ENCODE measurements around the gene ZNF593. TPM values are rescaled to one million over a fixed set of nuclear protein-coding genes. Genes with fewer than 3 reads are reported as not detected.
A peak's percentile ranks its signal among the peaks of the same experiment; 100 is the strongest.

The ZNF593 gene
- polyA plus RNA-seq, 4 donors: 27.7 to 152 (median 94.7) TPM

DNA sequence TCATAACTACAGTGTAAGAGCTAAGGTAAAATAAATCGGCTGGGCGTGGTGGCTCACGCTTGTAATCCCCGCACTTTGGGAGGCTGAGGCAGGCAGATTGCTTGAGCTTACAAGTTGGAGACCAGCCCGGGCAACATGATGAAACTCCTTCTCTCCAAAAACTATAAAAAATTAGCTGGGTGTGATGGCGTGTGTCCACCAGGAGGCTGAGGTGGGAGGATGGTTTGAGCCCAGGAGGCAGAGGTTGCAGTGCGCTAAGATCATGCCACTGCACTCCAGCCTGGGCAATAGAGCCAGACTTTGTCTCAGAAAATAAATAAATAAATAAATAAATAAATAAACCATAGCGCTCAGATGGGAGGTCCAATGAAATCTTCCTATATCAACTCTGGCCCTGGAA lies 27.5 kb upstream of the ZNF593 start:
- DNase-seq (no peak), FAIRE-seq (no peak)
- Histone ChIP-seq H3K4me1 (ENCODE audit: control insufficient read depth in 3 of 3, insufficient read depth in 2 of 3, low read depth in 1 of 3, low read length in 2 of 3) (no peaks in the 10 kb centered on the region), H3K9me3 (ENCODE audit: control insufficient read depth in 2 of 2, insufficient read depth in 1 of 2, low read depth in 1 of 2, low read length in 1 of 2) (no peaks in the 10 kb centered on the region), H3K4me3 (ENCODE audit: low read depth in 1 of 3, low read length in 3 of 3) (no peak overlapping the region), H3K27ac (ENCODE audit: low read depth in 1 of 3, low read length in 2 of 3) (no peak overlapping the region), H3K36me3 (ENCODE audit: control insufficient read depth in 3 of 3, insufficient read depth in 2 of 3, low read depth in 1 of 3, low read length in 3 of 3) (no peaks in the 10 kb centered on the region), H3K27me3 (ENCODE audit: control insufficient read depth in 3 of 3, insufficient read depth in 3 of 3, low read length in 3 of 3) (no peaks in the 10 kb centered on the region)
- WGBS, 3 donors: 89 to 92% (median 90%) methylated on average over 8 of the region's 8 CpGs

DNA sequence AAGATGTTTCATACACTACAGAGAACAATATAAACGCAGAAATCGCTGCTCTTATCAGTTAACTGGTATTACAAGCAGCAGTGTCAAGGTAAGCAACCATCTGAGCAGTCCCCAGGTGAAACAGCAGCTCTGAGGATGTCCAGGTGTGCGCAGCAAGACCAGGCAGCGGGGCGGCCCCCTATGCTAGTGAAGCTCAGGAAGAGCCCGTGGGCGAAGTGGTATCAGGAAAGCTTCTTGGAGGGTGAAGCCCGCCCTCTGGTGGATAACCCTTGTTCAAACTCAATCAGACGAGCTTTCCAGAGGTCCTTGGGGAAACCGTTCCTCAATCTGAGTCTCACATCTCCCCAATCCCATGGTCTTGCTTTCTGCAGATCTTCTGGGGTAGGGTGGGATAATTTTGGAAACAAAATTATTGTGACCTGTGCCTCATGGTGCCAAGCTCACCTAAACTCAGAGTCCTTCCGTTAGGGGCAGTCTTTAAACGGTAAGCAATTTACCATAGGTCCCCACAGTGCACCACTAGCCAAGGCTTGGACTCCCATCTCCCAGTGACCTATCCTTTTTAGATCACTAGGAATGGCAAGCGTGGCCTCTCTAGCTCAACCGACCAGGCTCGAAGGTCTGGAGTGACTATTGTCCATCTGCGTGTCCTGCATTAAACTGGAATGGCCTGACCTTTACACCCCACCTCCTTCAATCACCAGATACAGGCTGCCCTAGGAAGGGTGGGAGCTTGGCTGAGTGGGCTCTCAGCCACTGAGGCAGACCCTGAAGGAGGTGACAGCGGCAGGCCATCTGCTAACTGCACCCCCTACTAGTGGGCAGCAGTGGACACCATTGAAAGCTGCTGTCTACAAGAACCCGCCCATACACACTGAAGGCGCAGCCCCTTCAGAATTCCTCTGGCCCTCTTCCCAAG lies 24.4 kb upstream of the ZNF593 start:
- FAIRE-seq: no peak
- 22 to 28% (median 25%) methylated on average over 19 of the region's 19 CpGs for WGBS, 3 donors

GRCh38 chr1:26145960-26146294 lies 23.8 kb upstream of the ZNF593 start:
- Histone ChIP-seq H3K27ac (ENCODE audit: low read depth in 1 of 3, low read length in 2 of 3) (no peak overlapping the region), H3K36me3 (ENCODE audit: control insufficient read depth in 3 of 3, insufficient read depth in 2 of 3, low read depth in 1 of 3, low read length in 3 of 3) (no peaks in the 10 kb centered on the region), H3K4me3 (ENCODE audit: low read depth in 1 of 3, low read length in 3 of 3) (no peak overlapping the region), H3K27me3 (ENCODE audit: control insufficient read depth in 3 of 3, insufficient read depth in 3 of 3, low read length in 3 of 3) (no peaks in the 10 kb centered on the region), H3K4me1 (ENCODE audit: control insufficient read depth in 3 of 3, insufficient read depth in 2 of 3, low read depth in 1 of 3, low read length in 2 of 3) (no peaks in the 10 kb centered on the region), H3K9me3 (ENCODE audit: control insufficient read depth in 2 of 2, insufficient read depth in 1 of 2, low read depth in 1 of 2, low read length in 1 of 2) (no peaks in the 10 kb centered on the region)
- no peak for FAIRE-seq
- no peak for DNase-seq
- WGBS, 3 donors: 26 to 50% (median 39%) methylated on average over 6 of the region's 6 CpGs

More for the DNA sequence above, 24.4 kb upstream of the ZNF593 start:
- H3K9me3 ChIP-seq (ENCODE audit: control insufficient read depth in 2 of 2, insufficient read depth in 1 of 2, low read depth in 1 of 2, low read length in 1 of 2): no peaks in the 10 kb centered on the region
- no peak overlapping the region for H3K4me3 ChIP-seq (ENCODE audit: low read depth in 1 of 3, low read length in 3 of 3)
- no peaks in the 10 kb centered on the region for H3K27me3 ChIP-seq (ENCODE audit: control insufficient read depth in 3 of 3, insufficient read depth in 3 of 3, low read length in 3 of 3)
- H3K4me1 ChIP-seq (ENCODE audit: control insufficient read depth in 3 of 3, insufficient read depth in 2 of 3, low read depth in 1 of 3, low read length in 2 of 3): no peaks in the 10 kb centered on the region
- no peaks in the 10 kb centered on the region for H3K36me3 ChIP-seq (ENCODE audit: control insufficient read depth in 3 of 3, insufficient read depth in 2 of 3, low read depth in 1 of 3, low read length in 3 of 3)
- no peak overlapping the region for H3K27ac ChIP-seq (ENCODE audit: low read depth in 1 of 3, low read length in 2 of 3)
- DNase-seq: peak; percentile 86 to 91

- FAIRE-seq (no peak), DNase-seq (no peak)
- Histone ChIP-seq H3K4me1 (ENCODE audit: control insufficient read depth in 3 of 3, insufficient read depth in 2 of 3, low read depth in 1 of 3, low read length in 2 of 3) (no peaks in the 10 kb centered on the region), H3K27ac (ENCODE audit: low read depth in 1 of 3, low read length in 2 of 3) (no peak overlapping the region), H3K36me3 (ENCODE audit: control insufficient read depth in 3 of 3, insufficient read depth in 2 of 3, low read depth in 1 of 3, low read length in 3 of 3) (no peaks in the 10 kb centered on the region), H3K9me3 (ENCODE audit: control insufficient read depth in 2 of 2, insufficient read depth in 1 of 2, low read depth in 1 of 2, low read length in 1 of 2) (no peaks in the 10 kb centered on the region), H3K4me3 (ENCODE audit: low read depth in 1 of 3, low read length in 3 of 3) (no peak overlapping the region), H3K27me3 (ENCODE audit: control insufficient read depth in 3 of 3, insufficient read depth in 3 of 3, low read length in 3 of 3) (peaks cover 0 to 3% (median 0%) of the 10 kb centered on the region in 3 donors)
Measured at GRCh38 chr1:26148887-26149286, 20.8 kb upstream of the ZNF593 start.

DNA sequence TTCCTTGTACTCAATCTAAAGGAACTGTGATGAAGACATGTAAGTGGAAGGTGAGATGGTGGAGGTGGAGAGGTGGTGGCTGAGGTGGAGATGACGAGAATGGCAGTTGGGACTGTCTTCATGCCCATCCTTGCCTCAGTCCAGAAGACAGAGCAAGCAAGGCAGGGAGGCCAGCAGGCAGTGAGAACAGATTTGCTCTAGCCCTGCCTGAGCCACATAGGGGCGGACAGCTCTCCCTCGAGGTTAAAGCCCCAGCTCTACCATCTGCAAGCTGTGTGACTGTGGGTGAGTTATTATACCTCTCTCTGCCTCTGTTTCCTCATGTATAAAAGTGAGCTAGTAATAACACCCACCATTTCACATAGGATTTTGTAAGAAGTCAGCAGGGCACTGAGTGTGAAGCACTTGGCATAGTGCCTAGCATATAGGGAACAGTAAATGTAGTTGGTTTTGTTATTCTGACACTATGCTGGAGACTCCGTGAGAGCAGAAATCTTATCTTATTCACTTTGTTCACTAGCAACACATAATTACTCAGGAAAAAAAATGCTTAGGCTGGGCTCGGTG lies 15.7 kb upstream of the ZNF593 start:
- WGBS, 3 donors: 50 to 55% (median 53%) methylated on average over 5 of the region's 5 CpGs

GRCh38 chr1:26154750-26155149 lies 15.0 kb upstream of the ZNF593 start:
- Histone ChIP-seq H3K4me3 (ENCODE audit: low read depth in 1 of 3, low read length in 3 of 3) (no peak overlapping the region), H3K36me3 (ENCODE audit: control insufficient read depth in 3 of 3, insufficient read depth in 2 of 3, low read depth in 1 of 3, low read length in 3 of 3) (no peaks in the 10 kb centered on the region), H3K27me3 (ENCODE audit: control insufficient read depth in 3 of 3, insufficient read depth in 3 of 3, low read length in 3 of 3) (peaks cover 0 to 29% (median 6%) of the 10 kb centered on the region in 3 donors), H3K4me1 (ENCODE audit: control insufficient read depth in 3 of 3, insufficient read depth in 2 of 3, low read depth in 1 of 3, low read length in 2 of 3) (no peaks in the 10 kb centered on the region), H3K27ac (ENCODE audit: low read depth in 1 of 3, low read length in 2 of 3) (no peak overlapping the region), H3K9me3 (ENCODE audit: control insufficient read depth in 2 of 2, insufficient read depth in 1 of 2, low read depth in 1 of 2, low read length in 1 of 2) (no peaks in the 10 kb centered on the region)
- FAIRE-seq (no peak), DNase-seq (no peak)
- 40 to 61% (median 48%) methylated on average over 8 to 9 of the region's 9 CpGs for WGBS, 3 donors

More for the DNA sequence above, 15.7 kb upstream of the ZNF593 start:
- H3K4me3 ChIP-seq (ENCODE audit: low read depth in 1 of 3, low read length in 3 of 3): no peak overlapping the region
- H3K36me3 ChIP-seq (ENCODE audit: control insufficient read depth in 3 of 3, insufficient read depth in 2 of 3, low read depth in 1 of 3, low read length in 3 of 3): no peaks in the 10 kb centered on the region
- peaks cover 0 to 29% (median 6%) of the 10 kb centered on the region in 3 donors for H3K27me3 ChIP-seq (ENCODE audit: control insufficient read depth in 3 of 3, insufficient read depth in 3 of 3, low read length in 3 of 3)
- DNase-seq: no peak
- no peaks in the 10 kb centered on the region for H3K4me1 ChIP-seq (ENCODE audit: control insufficient read depth in 3 of 3, insufficient read depth in 2 of 3, low read depth in 1 of 3, low read length in 2 of 3)
- FAIRE-seq: no peak
- no peak overlapping the region for H3K27ac ChIP-seq (ENCODE audit: low read depth in 1 of 3, low read length in 2 of 3)
- H3K9me3 ChIP-seq (ENCODE audit: control insufficient read depth in 2 of 2, insufficient read depth in 1 of 2, low read depth in 1 of 2, low read length in 1 of 2): no peaks in the 10 kb centered on the region

GRCh38 chr1:26155370-26156284 lies 14.1 kb upstream of the ZNF593 start:
- Histone ChIP-seq H3K27ac (ENCODE audit: low read depth in 1 of 3, low read length in 2 of 3) (peak overlapping the region in 1 of 3 donors; percentile 46), H3K36me3 (ENCODE audit: control insufficient read depth in 3 of 3, insufficient read depth in 2 of 3, low read depth in 1 of 3, low read length in 3 of 3) (no peaks in the 10 kb centered on the region), H3K4me1 (ENCODE audit: control insufficient read depth in 3 of 3, insufficient read depth in 2 of 3, low read depth in 1 of 3, low read length in 2 of 3) (no peaks in the 10 kb centered on the region), H3K4me3 (ENCODE audit: low read depth in 1 of 3, low read length in 3 of 3) (no peak overlapping the region), H3K27me3 (ENCODE audit: control insufficient read depth in 3 of 3, insufficient read depth in 3 of 3, low read length in 3 of 3) (peaks cover 0 to 34% (median 6%) of the 10 kb centered on the region in 3 donors), H3K9me3 (ENCODE audit: control insufficient read depth in 2 of 2, insufficient read depth in 1 of 2, low read depth in 1 of 2, low read length in 1 of 2) (no peaks in the 10 kb centered on the region)
- 62 to 68% (median 64%) methylated on average over 21 of the region's 21 CpGs for WGBS, 3 donors
- FAIRE-seq (no peak), DNase-seq (no peak)

All from small intestine (tissue), 7 donors.